RWPE2 (cell line): ENCODE data around the gene TRIM56.
"Not testable (repeated sequence)": the region's sequence is repeated elsewhere in the genome, so short reads cannot be mapped to it uniquely, and the experiment has no call there.

ENCODE experiments used
- ATAC-seq: fragments of 200-7000 bp; cut with Tn5 transposase; 3 replicates; pipeline ENCODE4 v1.9.1; 2021; ENCODE audit warnings: low read depth
- DNase-seq: peaks from one replicate; pipeline ENCODE4 v3.0.0-alpha.2; 2020; ENCODE audit warnings: low spot score
- H3K27ac ChIP-seq: fragments of 450-650 bp; 2 replicates; pipeline ENCODE4 v1.5.1; 2017; ENCODE audit warnings: mild to moderate bottlenecking; ENCODE audit not compliant: poor library complexity, severe bottlenecking
- H3K27me3 ChIP-seq: fragments of 250-450 bp; sonication (Bioruptor Pico); 2 replicates; pipeline ENCODE4 v1.5.1; 2021; ENCODE audit warnings: mild to moderate bottlenecking, moderate library complexity; ENCODE audit not compliant: insufficient read depth, poor library complexity, severe bottlenecking
- H3K36me3 ChIP-seq: fragments of 250-450 bp; sonication (Bioruptor Pico); 2 replicates; pipeline ENCODE4 v1.5.1; 2020; ENCODE audit warnings: low read depth, mild to moderate bottlenecking, moderate library complexity
- H3K4me1 ChIP-seq: fragments of 250-450 bp; sonication (Bioruptor Pico); 2 replicates; pipeline ENCODE4 v1.5.1; 2021; ENCODE audit warnings: mild to moderate bottlenecking, moderate library complexity; ENCODE audit not compliant: insufficient read depth, poor library complexity, severe bottlenecking
- H3K4me3 ChIP-seq: fragments of 250-450 bp; sonication (Bioruptor Pico); 2 replicates; pipeline ENCODE4 v1.5.1; 2021; ENCODE audit warnings: mild to moderate bottlenecking, moderate library complexity; ENCODE audit not compliant: severe bottlenecking
- H3K9me3 ChIP-seq: fragments of 250-450 bp; sonication (Bioruptor Pico); 2 replicates; pipeline ENCODE4 v1.5.1; 2021; ENCODE audit warnings: mild to moderate bottlenecking, moderate library complexity; ENCODE audit not compliant: severe bottlenecking
- TF ChIP-seq, protein P1 (sequence below): fragments of 450-650 bp; IDR thresholded peaks from one replicate; pipeline ENCODE4 v1.5.1; 2017; ENCODE audit warnings: mild to moderate bottlenecking, moderate library complexity; ENCODE audit not compliant: poor library complexity, severe bottlenecking

Gene TRIM56

DNA sequence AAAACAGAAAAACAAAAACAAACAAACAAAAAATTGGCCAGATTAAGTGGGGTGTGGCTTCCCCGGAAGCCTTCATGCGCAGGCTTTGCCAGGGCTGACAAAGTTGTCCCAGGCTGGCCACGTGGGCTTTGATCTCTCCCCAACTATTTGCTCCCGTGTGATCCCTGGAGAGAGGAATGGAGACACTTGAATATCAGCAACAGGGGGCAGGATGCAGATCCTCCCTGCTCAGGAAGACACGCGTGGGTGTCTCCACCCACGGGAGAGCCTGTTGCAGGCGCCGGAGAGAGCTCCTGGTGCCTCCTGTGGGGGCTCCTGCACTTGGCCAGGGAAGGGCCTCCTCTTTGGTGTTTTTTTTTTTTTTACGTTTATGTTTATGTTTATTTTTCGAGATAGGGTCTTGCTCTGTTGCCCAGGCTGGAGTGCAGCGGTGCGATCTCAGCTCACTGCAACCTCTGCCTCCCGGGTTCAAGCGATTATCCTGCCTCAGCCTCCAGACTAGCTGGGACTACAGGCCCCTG, 19.0 kb downstream of the TRIM56 start:
- Histone ChIP-seq H3K27me3 (no peaks in the 10 kb centered on the region), H3K9me3 (no peaks in the 10 kb centered on the region), H3K4me1 (peaks cover 30% of the 10 kb centered on the region), H3K36me3 (no peaks in the 10 kb centered on the region), H3K4me3 (no peak overlapping the region), H3K27ac (peak overlapping the region; percentile 12)
- no peak for ATAC-seq
- TF ChIP-seq, protein P1, sequence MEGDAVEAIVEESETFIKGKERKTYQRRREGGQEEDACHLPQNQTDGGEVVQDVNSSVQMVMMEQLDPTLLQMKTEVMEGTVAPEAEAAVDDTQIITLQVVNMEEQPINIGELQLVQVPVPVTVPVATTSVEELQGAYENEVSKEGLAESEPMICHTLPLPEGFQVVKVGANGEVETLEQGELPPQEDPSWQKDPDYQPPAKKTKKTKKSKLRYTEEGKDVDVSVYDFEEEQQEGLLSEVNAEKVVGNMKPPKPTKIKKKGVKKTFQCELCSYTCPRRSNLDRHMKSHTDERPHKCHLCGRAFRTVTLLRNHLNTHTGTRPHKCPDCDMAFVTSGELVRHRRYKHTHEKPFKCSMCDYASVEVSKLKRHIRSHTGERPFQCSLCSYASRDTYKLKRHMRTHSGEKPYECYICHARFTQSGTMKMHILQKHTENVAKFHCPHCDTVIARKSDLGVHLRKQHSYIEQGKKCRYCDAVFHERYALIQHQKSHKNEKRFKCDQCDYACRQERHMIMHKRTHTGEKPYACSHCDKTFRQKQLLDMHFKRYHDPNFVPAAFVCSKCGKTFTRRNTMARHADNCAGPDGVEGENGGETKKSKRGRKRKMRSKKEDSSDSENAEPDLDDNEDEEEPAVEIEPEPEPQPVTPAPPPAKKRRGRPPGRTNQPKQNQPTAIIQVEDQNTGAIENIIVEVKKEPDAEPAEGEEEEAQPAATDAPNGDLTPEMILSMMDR: no peak
- no peak for DNase-seq

DNA sequence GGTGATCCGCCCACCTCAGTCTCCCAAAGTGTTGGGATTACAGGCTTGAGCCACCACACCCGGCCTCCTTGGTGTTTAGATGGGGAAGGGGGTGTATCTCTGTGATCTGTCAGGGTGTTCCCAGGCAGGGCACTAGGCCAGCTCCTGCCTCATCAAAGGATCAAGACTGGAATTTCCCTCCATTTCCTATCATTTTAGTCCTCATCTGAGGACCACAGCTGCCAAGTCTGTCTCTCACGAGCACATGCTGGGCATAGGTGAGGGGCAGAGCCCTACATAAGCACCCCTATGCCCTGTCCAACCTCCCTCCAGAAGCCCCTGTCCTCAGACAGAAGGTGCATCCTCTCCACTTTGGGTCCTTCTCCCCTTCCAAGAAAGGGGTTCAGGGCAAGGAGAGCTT, 19.5 kb downstream of the TRIM56 start:
- DNase-seq (no peak), ATAC-seq (no peak)
- Histone ChIP-seq H3K4me1 (peaks cover 30% of the 10 kb centered on the region), H3K27me3 (no peaks in the 10 kb centered on the region), H3K36me3 (no peaks in the 10 kb centered on the region), H3K27ac (no peak overlapping the region), H3K9me3 (no peaks in the 10 kb centered on the region), H3K4me3 (no peak overlapping the region)
- TF ChIP-seq, protein P1: no peak

DNA sequence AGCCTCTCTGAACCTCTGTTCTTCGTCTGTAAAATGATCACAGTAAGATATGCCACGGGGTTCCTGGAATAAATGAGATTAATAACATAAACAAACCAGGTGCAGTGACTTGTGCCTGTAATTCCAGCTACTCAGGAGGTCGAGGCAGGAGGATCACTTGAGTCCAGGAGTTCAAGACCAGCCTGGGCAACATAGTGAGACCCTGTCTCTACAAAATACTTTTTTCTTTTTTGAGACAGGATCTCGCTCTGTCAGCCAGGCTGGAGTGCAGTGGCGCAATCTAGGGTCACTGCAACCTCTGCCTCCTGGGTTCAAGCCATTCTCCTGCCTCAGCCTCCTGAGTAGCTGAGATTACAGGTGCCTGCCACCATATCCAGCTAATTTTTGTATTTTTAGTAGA, 20.0 kb downstream of the TRIM56 start:
- not testable (repeated sequence) for ATAC-seq, H3K9me3 ChIP-seq, DNase-seq, H3K36me3 ChIP-seq, H3K4me3 ChIP-seq, H3K27ac ChIP-seq, H3K27me3 ChIP-seq
- H3K4me1 ChIP-seq: peaks cover 27% of the 10 kb centered on the region

DNA sequence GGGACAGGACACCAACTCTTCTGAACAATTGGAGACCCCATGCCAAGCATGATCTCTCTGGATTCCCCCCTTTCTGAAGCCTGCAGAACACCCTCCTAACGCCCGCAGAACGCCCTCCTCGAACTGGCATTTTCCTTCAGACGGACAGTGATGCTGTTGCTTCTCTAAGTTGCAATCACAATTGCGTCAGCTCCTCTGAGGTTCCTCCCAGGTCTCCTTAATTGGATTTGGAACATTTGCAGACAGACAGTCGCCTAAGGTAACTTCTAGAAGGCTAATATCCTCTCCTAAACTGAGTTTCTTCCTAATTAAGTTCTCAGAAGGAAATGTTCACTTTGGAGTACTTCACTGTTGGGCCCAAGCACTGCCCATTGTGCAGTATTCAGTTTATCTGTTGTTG, 21.1 kb downstream of the TRIM56 start:
- no peaks in the 10 kb centered on the region for H3K36me3 ChIP-seq
- DNase-seq (no peak), ATAC-seq (no peak)
- no peak overlapping the region for H3K27ac ChIP-seq
- TF ChIP-seq, protein P1: no peak
- H3K9me3 ChIP-seq: no peaks in the 10 kb centered on the region
- H3K27me3 ChIP-seq: no peaks in the 10 kb centered on the region
- peaks cover 21% of the 10 kb centered on the region for H3K4me1 ChIP-seq
- H3K4me3 ChIP-seq: no peak overlapping the region

DNA sequence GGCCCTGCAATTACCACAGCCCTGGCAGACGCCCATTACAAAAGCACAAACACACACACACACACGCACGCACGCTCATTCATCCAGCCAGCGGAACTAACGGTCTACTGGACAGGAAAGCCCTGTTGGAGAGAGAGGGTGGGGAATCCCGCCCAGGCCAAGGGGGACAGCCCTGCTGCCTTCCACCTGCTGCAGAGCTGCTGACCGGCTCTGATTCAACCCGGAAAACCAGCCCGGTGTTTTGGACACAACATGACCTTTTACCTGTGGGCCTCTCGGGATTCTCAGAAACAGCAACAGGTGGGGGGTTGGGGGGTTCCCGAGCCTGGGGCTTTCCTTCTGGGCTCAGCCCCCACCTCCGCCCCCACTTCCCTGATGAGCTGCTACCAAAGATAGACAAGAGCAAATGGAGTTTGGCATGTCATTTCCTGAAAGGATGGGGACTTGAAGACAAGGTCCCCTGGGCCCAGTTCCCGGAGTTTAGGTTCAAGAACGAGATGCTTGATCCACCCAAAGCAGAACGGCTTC, 23.1 kb downstream of the TRIM56 start:
- Histone ChIP-seq H3K27ac (peak overlapping the region; percentile 85), H3K27me3 (no peaks in the 10 kb centered on the region), H3K4me1 (peaks cover 20% of the 10 kb centered on the region), H3K36me3 (no peaks in the 10 kb centered on the region), H3K9me3 (no peaks in the 10 kb centered on the region), H3K4me3 (no peak overlapping the region)
- ATAC-seq: no peak
- DNase-seq: no peak
- TF ChIP-seq, protein P1: no peak
